ENCODE results near the gene STK17B.
A peak's percentile ranks its signal among the peaks of the same experiment; 100 is the strongest.

The STK17B gene

DNA sequence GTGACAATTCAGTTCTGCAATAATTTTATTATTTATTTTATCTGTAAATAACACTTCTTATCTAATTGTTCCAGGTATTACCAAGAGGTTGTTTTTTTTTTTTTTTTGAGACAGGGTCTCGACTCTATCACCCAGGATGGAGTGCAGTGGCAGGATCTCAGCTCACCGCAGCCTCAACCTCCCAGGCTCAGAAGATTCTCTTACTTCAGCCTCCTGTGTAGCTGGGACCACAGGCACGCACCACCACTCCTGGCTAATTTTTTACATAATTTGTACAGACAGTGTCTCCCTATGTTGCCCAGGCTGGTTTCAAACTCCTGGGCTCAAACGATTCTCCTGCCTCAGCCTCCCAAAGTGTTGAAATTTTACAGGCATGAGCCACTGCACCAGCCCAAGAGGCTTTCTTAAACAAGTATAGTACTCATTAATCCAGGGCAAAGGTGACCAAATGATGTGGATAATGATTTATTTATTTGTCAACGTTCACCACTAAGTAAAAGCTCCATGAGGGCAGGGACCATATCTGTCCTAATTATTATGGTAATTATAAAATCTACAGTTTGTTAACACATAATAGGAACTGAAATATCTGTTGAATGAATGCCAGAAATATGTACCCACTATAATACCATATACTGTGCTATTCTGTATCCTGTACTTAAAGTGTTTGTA, 12.0 kb downstream of the STK17B start:
- peak overlapping the region; percentile 55 for H3K4me3 ChIP-seq (ENCODE audit: low read length)
- peaks cover 93% of the 10 kb centered on the region for H3K36me3 ChIP-seq (ENCODE audit: control insufficient read depth, low read length)
- H3K4me2 ChIP-seq (ENCODE audit: low read length): peak overlapping the region; percentile 92

DNA sequence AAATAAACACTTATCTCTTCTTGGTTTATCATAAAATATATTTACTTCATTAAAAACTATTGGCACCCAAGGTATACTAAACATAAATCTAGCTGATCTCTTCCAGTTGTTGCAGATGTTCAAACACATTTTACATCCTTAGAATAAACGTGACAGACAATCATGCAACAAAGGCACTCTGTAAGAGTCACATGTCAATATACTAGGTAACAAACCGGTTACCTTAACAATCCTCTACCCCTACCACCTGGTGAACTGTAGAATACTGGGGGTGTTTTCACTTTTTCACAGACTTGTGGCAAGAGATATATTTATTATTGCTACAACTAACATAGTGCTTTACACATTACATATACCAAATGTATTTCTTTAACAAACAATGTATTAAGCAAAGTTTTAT, 15.8 kb downstream of the STK17B start:
- Histone ChIP-seq H3K27ac (ENCODE audit: low read depth, low read length) (no peak overlapping the region; the same call in 1 of the 2 replicates), H3K36me3 (ENCODE audit: control insufficient read depth, low read length) (peaks cover 96% of the 10 kb centered on the region), H3K4me1 (ENCODE audit: control insufficient read depth, low read length) (peaks cover 97% of the 10 kb centered on the region), H4K20me1 (ENCODE audit: control insufficient read depth, insufficient read depth, low read depth, low read length) (peaks cover 23% of the 10 kb centered on the region), H3K79me2 (ENCODE audit: control insufficient read depth, low read length) (peaks cover 98% of the 10 kb centered on the region), H3K27me3 (ENCODE audit: control insufficient read depth, low read length) (no peaks in the 10 kb centered on the region), H3K9me2 (replicated peaks; ENCODE audit: control insufficient read depth, low read length) (no peaks in the 10 kb centered on the region), H3K9me3 (ENCODE audit: control insufficient read depth, insufficient read depth, low read length) (no peaks in the 10 kb centered on the region), H3F3A (ENCODE audit: control insufficient read depth, insufficient read depth) (peaks cover 54% of the 10 kb centered on the region), H3K4me2 (ENCODE audit: low read length) (no peak overlapping the region), H3K4me3 (ENCODE audit: low read length) (no peak overlapping the region)
- TF ChIP-seq, protein P1, sequence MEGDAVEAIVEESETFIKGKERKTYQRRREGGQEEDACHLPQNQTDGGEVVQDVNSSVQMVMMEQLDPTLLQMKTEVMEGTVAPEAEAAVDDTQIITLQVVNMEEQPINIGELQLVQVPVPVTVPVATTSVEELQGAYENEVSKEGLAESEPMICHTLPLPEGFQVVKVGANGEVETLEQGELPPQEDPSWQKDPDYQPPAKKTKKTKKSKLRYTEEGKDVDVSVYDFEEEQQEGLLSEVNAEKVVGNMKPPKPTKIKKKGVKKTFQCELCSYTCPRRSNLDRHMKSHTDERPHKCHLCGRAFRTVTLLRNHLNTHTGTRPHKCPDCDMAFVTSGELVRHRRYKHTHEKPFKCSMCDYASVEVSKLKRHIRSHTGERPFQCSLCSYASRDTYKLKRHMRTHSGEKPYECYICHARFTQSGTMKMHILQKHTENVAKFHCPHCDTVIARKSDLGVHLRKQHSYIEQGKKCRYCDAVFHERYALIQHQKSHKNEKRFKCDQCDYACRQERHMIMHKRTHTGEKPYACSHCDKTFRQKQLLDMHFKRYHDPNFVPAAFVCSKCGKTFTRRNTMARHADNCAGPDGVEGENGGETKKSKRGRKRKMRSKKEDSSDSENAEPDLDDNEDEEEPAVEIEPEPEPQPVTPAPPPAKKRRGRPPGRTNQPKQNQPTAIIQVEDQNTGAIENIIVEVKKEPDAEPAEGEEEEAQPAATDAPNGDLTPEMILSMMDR (IDR thresholded peaks at IDR 0.05; ENCODE audit: low read depth, low read length, poor library complexity, severe bottlenecking): no peak
- TF ChIP-seq EZH2phosphoT487 (IDR thresholded peaks at IDR 0.05; ENCODE audit: borderline replicate concordance, low read length): no peak

More for the DNA sequence above, 12.0 kb downstream of the STK17B start:
- Histone ChIP-seq H3K9me2 (replicated peaks; ENCODE audit: control insufficient read depth, low read length) (no peaks in the 10 kb centered on the region), H3K9me3 (ENCODE audit: control insufficient read depth, insufficient read depth, low read length) (no peaks in the 10 kb centered on the region), H3K27ac (ENCODE audit: low read depth, low read length) (peak overlapping the region; percentile 84), H3K4me1 (ENCODE audit: control insufficient read depth, low read length) (peaks cover 97% of the 10 kb centered on the region), H3K79me2 (ENCODE audit: control insufficient read depth, low read length) (peaks cover 97% of the 10 kb centered on the region), H3K27me3 (ENCODE audit: control insufficient read depth, low read length) (no peaks in the 10 kb centered on the region), H4K20me1 (ENCODE audit: control insufficient read depth, insufficient read depth, low read depth, low read length) (peaks cover 29% of the 10 kb centered on the region), H3F3A (ENCODE audit: control insufficient read depth, insufficient read depth) (peaks cover 76% of the 10 kb centered on the region)
- TF ChIP-seq, protein P1 (IDR thresholded peaks at IDR 0.05; ENCODE audit: low read depth, low read length, poor library complexity, severe bottlenecking): no peak
- TF ChIP-seq EZH2phosphoT487 (IDR thresholded peaks at IDR 0.05; ENCODE audit: borderline replicate concordance, low read length): no peak

DNA sequence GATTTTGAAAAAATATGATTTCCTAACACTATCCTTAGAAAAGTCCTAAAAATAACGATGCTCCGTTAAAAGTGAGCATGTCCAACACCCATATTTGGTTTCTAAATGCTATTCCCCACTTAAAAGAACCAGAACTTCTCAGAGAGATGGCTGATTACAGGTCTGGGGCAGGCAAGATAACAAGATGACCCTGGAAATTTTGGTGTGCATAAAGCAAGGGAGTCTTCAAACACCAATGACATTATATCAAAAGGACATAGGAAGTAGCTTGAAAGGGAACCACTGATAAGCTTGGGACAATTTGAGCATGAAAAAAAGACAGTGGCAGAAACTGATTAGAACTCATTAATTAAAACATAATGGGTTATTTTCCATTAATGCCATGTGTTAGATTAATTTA, 17.9 kb downstream of the STK17B start:
- Histone ChIP-seq H4K20me1 (ENCODE audit: control insufficient read depth, insufficient read depth, low read depth, low read length) (peaks cover 12% of the 10 kb centered on the region), H3K27ac (ENCODE audit: low read depth, low read length) (no peak overlapping the region), H3F3A (ENCODE audit: control insufficient read depth, insufficient read depth) (peaks cover 54% of the 10 kb centered on the region), H3K4me2 (ENCODE audit: low read length) (no peak overlapping the region), H3K4me3 (ENCODE audit: low read length) (no peak overlapping the region), H3K9me3 (ENCODE audit: control insufficient read depth, insufficient read depth, low read length) (no peaks in the 10 kb centered on the region), H3K4me1 (ENCODE audit: control insufficient read depth, low read length) (peaks cover 86% of the 10 kb centered on the region), H3K79me2 (ENCODE audit: control insufficient read depth, low read length) (peaks cover 98% of the 10 kb centered on the region), H3K27me3 (ENCODE audit: control insufficient read depth, low read length) (no peaks in the 10 kb centered on the region), H3K36me3 (ENCODE audit: control insufficient read depth, low read length) (peaks cover 98% of the 10 kb centered on the region), H3K9me2 (replicated peaks; ENCODE audit: control insufficient read depth, low read length) (no peaks in the 10 kb centered on the region)
- TF ChIP-seq, protein P1 (IDR thresholded peaks at IDR 0.05; ENCODE audit: low read depth, low read length, poor library complexity, severe bottlenecking): no peak
- no peak for TF ChIP-seq EZH2phosphoT487 (IDR thresholded peaks at IDR 0.05; ENCODE audit: borderline replicate concordance, low read length)
